Panc1 (cell line): Measurements from ENCODE around the gene ITPRIP. TPM values are rescaled to one million over a fixed set of nuclear protein-coding genes. Genes with fewer than 3 reads are reported as not detected.
A peak's percentile ranks its signal among the peaks of the same experiment; 100 is the strongest.

Source experiments
- ATAC-seq: fragments of 200-7000 bp; cut with Tn5 transposase; 2 replicates; pipeline ENCODE4 v1.9.1; 2020; ENCODE audit warnings: mild to moderate bottlenecking, moderate library complexity
- BruUV-seq: library from RNA; stranded (reverse); fragments of 400-500 nt; replicated peaks from 2 replicates; lab custom pipeline; 2021; lab: Mats Ljungman, UMichigan
- CTCF ChIA-PET: fragments of 300-600 bp; sonication (Branson Sonifier 250); formaldehyde crosslinking; loops from one replicate; lab custom pipeline; 2022; ENCODE audit warnings: antibody characterized with exemption; lab: Charles Lee
- POLR2A ChIA-PET: fragments of 300-600 bp; sonication (Branson Sonifier 250); formaldehyde crosslinking; loops from one replicate; lab custom pipeline; 2022; ENCODE audit warnings: antibody characterized with exemption; lab: Charles Lee
- DNase-seq: peaks from one replicate; pipeline ENCODE4 v3.0.0-alpha.2; 2010; ENCODE audit warnings: low read depth, low spot score
- H3K27ac ChIP-seq: 2 replicates; pipeline ENCODE4 v1.5.1; 2011; ENCODE audit warnings: mild to moderate bottlenecking, low read length, inconsistent platforms
- H3K27me3 ChIP-seq: fragments of 200-500 bp; sonication (Bioruptor generic); 2 replicates; pipeline ENCODE4 v1.6.0; 2014; ENCODE audit warnings: low read length, inconsistent platforms; ENCODE audit not compliant: control insufficient read depth, insufficient read depth
- H3K36me3 ChIP-seq: fragments of 200-500 bp; sonication (Bioruptor generic); 2 replicates; pipeline ENCODE4 v1.5.1; 2014; ENCODE audit warnings: inconsistent platforms, mild to moderate bottlenecking, low read length, moderate library complexity; ENCODE audit not compliant: control insufficient read depth, insufficient read depth
- H3K4me1 ChIP-seq: 2 replicates; pipeline ENCODE4 v1.5.1; 2011; ENCODE audit warnings: inconsistent platforms, mild to moderate bottlenecking, low read length, moderate library complexity; ENCODE audit not compliant: control insufficient read depth, insufficient read depth
- H3K4me3 ChIP-seq, 2 experiments: 2 replicates each; pipeline ENCODE4 v1.5.1; 2011 to 2012; ENCODE audit warnings: low read depth in 2 of 2, low read length in 2 of 2, mild to moderate bottlenecking in 2 of 2, inconsistent platforms in 1 of 2, moderate library complexity in 1 of 2
- H3K9me3 ChIP-seq: fragments of 200-500 bp; sonication (Bioruptor generic); 2 replicates; pipeline ENCODE4 v1.5.1; 2014; ENCODE audit warnings: low read depth, mild to moderate bottlenecking, inconsistent platforms, low read length, moderate library complexity; ENCODE audit not compliant: control insufficient read depth, insufficient read depth
- POLR2AphosphoS5 ChIP-seq: IDR thresholded peaks from 2 replicates; pipeline ENCODE4 v1.6.1; 2012; ENCODE audit warnings: mild to moderate bottlenecking, low read depth, low read length, moderate library complexity
- SIN3A ChIP-seq: IDR thresholded peaks from 2 replicates; pipeline ENCODE4 v1.6.1; 2012; ENCODE audit warnings: low read depth, mild to moderate bottlenecking, low read length, moderate library complexity, borderline replicate concordance; ENCODE audit not compliant: insufficient read depth
- TCF7L2 ChIP-seq: IDR thresholded peaks from 2 replicates; pipeline ENCODE4 v1.6.1; 2011; ENCODE audit warnings: mild to moderate bottlenecking, low read depth, low read length, inconsistent platforms
- in situ Hi-C: cut with HindIII; loops from 2 replicates; pipeline ENCODE4 v1.10.0; 2016; ENCODE audit warnings: low sequenced_read_pairs, low pct_unique_long_range_greater_than_20kb
- intact Hi-C: fragments of 100-400 bp; cut with micrococcal nuclease; formaldehyde crosslinking; loops from one replicate; pipeline ENCODE4 v1.10.0; 2022; ENCODE audit not compliant: unreplicated experiment
- total RNA-seq: library from RNA; stranded (reverse); gene quantifications from one replicate; pipeline ENCODE4 v1.2.1, GENCODE V29; 2021; ENCODE audit not compliant: unreplicated experiment
- TF ChIP-seq, protein P1 (sequence below): fragments of 450-650 bp; IDR thresholded peaks from 2 replicates; pipeline ENCODE4 v1.5.1; 2017; ENCODE audit warnings: mild to moderate bottlenecking
- TF ChIP-seq, protein P2 (sequence below), 2 experiments: IDR thresholded peaks; 2 replicates each; pipeline ENCODE4 v1.6.1; 2011 to 2012; ENCODE audit warnings: low read depth in 2 of 2, control low read depth in 1 of 2, low read length in 1 of 2, mild to moderate bottlenecking in 1 of 2, moderate library complexity in 1 of 2; ENCODE audit not compliant: insufficient read depth in 1 of 2

ITPRIP gene
- total RNA-seq, 1 experiment from 2014 or later = 55.0 TPM

DNA sequence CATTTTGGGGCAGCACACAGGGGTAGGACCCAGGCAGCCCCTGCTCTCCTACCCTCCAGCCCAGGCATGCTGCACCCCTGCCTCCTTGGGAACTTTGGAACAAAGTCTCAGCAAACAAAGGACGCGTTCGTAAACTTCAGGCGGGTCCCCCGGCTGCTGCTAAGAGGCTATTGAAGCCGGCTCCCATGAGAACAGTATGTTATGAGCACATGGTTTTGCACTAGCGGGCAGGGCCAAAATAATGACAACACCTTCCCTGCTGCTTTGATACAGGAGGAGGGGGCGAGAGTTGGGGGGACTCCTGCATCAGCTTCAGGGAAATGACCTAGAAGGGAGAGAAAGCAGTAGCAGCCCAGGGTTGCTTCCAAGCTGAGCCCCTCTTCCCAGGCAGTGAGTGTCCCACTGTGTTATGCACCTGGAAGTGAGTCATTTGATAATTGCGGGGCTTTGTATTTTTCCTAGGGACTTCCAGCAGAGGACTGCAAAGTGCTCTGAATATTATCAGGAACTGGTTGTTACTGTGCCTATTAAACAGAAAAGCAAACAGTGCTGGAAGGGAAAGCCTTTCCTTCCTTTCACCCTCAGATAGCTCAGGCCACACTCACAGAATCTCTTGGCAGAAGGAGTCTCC lies 6.9 kb downstream of the ITPRIP start:
- no peaks in the 10 kb centered on the region for H3K36me3 ChIP-seq
- no peaks in the 10 kb centered on the region for H3K9me3 ChIP-seq
- ChIA-PET POLR2A (no interaction called here), CTCF (interaction anchor here (1.1 kb wide), 1 partner anchor 58 kb away, joined by 3 read pairs; no protein-coding TSS in a partner anchor)
- DNase-seq = no peak
- intact Hi-C loops (no loop called here), in situ Hi-C loops (no loop called here)
- BruUV-seq = TSS peak; percentile 3
- H3K4me3 ChIP-seq = peak overlapping the region; percentile 3 to 40; a peak in 3 of 4 replicates
- H3K27me3 ChIP-seq = no peaks in the 10 kb centered on the region
- peaks cover 99% of the 10 kb centered on the region for H3K4me1 ChIP-seq
- peak; percentile 58 for ATAC-seq
- peak overlapping the region; percentile 98 for H3K27ac ChIP-seq
- peak; percentile 65; the same call in 1 of the 2 replicates for TF ChIP-seq SIN3A
- TF ChIP-seq POLR2AphosphoS5 = peak; percentile 78; the same call in 1 of the 2 replicates
- TF ChIP-seq, protein P1, sequence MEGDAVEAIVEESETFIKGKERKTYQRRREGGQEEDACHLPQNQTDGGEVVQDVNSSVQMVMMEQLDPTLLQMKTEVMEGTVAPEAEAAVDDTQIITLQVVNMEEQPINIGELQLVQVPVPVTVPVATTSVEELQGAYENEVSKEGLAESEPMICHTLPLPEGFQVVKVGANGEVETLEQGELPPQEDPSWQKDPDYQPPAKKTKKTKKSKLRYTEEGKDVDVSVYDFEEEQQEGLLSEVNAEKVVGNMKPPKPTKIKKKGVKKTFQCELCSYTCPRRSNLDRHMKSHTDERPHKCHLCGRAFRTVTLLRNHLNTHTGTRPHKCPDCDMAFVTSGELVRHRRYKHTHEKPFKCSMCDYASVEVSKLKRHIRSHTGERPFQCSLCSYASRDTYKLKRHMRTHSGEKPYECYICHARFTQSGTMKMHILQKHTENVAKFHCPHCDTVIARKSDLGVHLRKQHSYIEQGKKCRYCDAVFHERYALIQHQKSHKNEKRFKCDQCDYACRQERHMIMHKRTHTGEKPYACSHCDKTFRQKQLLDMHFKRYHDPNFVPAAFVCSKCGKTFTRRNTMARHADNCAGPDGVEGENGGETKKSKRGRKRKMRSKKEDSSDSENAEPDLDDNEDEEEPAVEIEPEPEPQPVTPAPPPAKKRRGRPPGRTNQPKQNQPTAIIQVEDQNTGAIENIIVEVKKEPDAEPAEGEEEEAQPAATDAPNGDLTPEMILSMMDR = no peak
- peak; percentile 97 for TF ChIP-seq TCF7L2
- TF ChIP-seq, protein P2, sequence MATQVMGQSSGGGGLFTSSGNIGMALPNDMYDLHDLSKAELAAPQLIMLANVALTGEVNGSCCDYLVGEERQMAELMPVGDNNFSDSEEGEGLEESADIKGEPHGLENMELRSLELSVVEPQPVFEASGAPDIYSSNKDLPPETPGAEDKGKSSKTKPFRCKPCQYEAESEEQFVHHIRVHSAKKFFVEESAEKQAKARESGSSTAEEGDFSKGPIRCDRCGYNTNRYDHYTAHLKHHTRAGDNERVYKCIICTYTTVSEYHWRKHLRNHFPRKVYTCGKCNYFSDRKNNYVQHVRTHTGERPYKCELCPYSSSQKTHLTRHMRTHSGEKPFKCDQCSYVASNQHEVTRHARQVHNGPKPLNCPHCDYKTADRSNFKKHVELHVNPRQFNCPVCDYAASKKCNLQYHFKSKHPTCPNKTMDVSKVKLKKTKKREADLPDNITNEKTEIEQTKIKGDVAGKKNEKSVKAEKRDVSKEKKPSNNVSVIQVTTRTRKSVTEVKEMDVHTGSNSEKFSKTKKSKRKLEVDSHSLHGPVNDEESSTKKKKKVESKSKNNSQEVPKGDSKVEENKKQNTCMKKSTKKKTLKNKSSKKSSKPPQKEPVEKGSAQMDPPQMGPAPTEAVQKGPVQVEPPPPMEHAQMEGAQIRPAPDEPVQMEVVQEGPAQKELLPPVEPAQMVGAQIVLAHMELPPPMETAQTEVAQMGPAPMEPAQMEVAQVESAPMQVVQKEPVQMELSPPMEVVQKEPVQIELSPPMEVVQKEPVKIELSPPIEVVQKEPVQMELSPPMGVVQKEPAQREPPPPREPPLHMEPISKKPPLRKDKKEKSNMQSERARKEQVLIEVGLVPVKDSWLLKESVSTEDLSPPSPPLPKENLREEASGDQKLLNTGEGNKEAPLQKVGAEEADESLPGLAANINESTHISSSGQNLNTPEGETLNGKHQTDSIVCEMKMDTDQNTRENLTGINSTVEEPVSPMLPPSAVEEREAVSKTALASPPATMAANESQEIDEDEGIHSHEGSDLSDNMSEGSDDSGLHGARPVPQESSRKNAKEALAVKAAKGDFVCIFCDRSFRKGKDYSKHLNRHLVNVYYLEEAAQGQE (IDR thresholded peaks at IDR 0.05; ENCODE audit: insufficient read depth in 1 of 2, low read depth in 2 of 2, low read length in 1 of 2) = no peak

DNA sequence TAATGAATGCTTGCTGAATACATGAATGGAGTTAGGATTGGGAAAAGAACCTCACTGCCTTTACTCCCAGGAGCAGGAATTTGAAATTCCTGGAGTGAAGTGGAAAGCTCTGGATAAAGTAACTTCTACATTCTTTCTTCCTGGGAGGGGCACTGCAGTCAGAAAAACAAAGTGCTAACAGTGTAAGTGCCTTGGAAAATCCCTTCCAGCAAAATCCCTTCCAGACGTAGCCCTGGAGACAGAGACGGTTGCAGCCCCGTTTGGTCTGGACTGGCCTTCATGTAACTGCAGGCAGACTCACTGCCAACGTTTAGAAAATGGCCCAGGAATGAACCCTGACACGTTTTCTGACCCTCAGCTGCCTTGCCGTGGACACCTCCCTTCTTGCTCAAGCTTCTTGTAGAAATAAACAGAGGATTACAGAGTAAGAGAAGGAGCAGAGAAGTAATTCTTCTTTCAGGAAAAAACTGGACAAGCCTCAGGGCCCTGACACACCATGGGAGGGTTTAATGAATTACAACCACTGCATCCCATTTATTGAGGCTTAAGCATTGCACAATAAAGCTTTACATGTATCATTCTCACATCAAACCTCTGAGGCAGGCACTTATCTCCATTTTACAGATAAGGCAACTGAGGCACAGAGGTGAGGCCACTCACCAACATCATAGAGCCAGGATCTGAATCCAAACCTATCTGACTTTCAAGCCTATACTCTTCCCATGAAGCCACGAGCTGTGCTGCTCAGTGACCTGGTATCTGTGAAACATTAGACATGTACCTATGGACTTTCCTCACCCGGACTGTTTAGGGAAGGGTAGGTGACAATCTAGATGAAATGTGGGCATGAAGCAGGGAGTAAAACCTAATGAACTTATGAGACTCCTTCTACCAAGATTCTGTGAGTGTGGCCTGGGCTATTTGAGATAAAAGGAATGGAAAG lies 7.8 kb downstream of the ITPRIP start:
- no peak for DNase-seq
- CTCF ChIA-PET = interaction anchor here (1.1 kb wide), 1 partner anchor 57 kb away, joined by 3 read pairs; no protein-coding TSS in a partner anchor
- H3K4me3 ChIP-seq = peak overlapping the region in 1 of 2 experiments; percentile 32; a peak in 2 of 4 replicates
- no peaks in the 10 kb centered on the region for H3K9me3 ChIP-seq
- ATAC-seq = no peak
- no peaks in the 10 kb centered on the region for H3K36me3 ChIP-seq
- peak overlapping the region; percentile 98 for H3K27ac ChIP-seq
- no TSS peak for BruUV-seq
- POLR2A ChIA-PET = interaction anchor here (1.2 kb wide), 1 partner anchor 17 kb away, joined by 3 read pairs; no protein-coding TSS in a partner anchor
- H3K27me3 ChIP-seq = no peaks in the 10 kb centered on the region
- TF ChIP-seq TCF7L2 (no peak), POLR2AphosphoS5 (no peak; the same call in 1 of the 2 replicates), SIN3A (no peak)
- TF ChIP-seq, protein P1 = no peak
- TF ChIP-seq, protein P2 (IDR thresholded peaks at IDR 0.05; ENCODE audit: insufficient read depth in 1 of 2, low read depth in 2 of 2, low read length in 1 of 2) = no peak
- in situ Hi-C loops (no loop called here), intact Hi-C loops (no loop called here)
- peaks cover 100% of the 10 kb centered on the region for H3K4me1 ChIP-seq
